ENCODE data around the gene KRT20.

The KRT20 gene

DNA sequence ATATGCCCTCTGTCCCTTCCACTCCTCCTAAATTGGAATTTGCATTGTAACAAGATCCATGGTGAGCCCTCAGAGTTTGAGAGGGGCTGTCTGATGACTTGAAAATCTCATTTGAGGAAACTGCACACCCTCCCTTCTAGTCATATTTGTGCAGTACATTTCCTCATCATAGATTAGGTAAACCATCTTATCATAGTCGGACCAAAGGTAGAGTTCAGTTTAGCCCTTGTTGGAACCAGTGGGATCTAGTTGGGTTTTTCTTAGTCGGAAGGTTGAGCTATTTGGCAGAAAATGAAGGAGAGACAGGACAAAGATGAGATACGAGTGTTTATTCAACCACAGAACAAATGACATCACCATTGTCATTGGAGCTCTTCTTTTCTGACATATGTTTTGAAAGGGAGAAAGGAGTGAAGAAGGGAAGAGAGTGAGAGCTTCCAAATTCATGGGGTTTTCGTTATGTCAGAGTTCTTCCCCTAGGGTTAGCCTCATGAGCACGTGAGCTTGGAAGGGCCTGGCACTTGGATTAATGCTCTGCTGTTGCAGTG lies 15.8 kb upstream of the KRT20 start:
- no peak for DNase-seq (ENCODE audit: low read depth)
- no peak overlapping the region for H3K4me3 ChIP-seq (ENCODE audit: low read length)
- TF ChIP-seq, protein P1, sequence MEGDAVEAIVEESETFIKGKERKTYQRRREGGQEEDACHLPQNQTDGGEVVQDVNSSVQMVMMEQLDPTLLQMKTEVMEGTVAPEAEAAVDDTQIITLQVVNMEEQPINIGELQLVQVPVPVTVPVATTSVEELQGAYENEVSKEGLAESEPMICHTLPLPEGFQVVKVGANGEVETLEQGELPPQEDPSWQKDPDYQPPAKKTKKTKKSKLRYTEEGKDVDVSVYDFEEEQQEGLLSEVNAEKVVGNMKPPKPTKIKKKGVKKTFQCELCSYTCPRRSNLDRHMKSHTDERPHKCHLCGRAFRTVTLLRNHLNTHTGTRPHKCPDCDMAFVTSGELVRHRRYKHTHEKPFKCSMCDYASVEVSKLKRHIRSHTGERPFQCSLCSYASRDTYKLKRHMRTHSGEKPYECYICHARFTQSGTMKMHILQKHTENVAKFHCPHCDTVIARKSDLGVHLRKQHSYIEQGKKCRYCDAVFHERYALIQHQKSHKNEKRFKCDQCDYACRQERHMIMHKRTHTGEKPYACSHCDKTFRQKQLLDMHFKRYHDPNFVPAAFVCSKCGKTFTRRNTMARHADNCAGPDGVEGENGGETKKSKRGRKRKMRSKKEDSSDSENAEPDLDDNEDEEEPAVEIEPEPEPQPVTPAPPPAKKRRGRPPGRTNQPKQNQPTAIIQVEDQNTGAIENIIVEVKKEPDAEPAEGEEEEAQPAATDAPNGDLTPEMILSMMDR (conservative IDR thresholded peaks at IDR 0.05; ENCODE audit: low read depth, low read length), result no peak

DNA sequence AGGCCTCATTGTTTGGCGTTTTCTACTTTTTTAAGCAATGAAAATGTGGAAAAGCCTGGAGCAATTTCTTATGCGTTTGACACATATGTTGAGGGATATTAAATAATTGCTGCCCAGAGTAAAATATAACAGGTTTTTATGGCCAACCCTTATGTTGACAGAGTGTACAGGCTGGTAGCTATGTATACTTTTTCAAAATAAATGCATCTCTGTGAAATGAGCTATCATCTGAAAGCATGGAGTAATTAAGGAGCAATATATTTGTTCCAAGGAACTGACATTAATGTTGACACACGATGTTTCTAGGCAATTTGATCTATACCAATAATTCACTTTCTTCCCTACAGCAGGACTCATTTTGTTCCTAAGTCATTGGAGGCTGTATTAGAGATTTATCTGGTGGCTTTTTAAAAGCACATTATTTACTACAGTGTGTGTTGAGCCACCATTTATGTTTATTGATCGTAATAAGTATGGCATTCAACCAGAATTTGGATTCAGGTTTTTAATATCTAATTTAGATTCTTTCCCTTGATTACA lies 11.9 kb upstream of the KRT20 start:
- TF ChIP-seq, protein P1 (conservative IDR thresholded peaks at IDR 0.05; ENCODE audit: low read depth, low read length), result no peak
- H3K4me3 ChIP-seq (ENCODE audit: low read length), result no peak overlapping the region
- DNase-seq (ENCODE audit: low read depth), result no peak

- TF ChIP-seq, protein P1 (conservative IDR thresholded peaks at IDR 0.05; ENCODE audit: low read depth, low read length), result no peak
- no peak overlapping the region for H3K4me3 ChIP-seq (ENCODE audit: low read length)
- no peak for DNase-seq (ENCODE audit: low read depth)
Observed at GRCh38 chr17:40895106-40895730, 10.2 kb upstream of the KRT20 start.

DNA sequence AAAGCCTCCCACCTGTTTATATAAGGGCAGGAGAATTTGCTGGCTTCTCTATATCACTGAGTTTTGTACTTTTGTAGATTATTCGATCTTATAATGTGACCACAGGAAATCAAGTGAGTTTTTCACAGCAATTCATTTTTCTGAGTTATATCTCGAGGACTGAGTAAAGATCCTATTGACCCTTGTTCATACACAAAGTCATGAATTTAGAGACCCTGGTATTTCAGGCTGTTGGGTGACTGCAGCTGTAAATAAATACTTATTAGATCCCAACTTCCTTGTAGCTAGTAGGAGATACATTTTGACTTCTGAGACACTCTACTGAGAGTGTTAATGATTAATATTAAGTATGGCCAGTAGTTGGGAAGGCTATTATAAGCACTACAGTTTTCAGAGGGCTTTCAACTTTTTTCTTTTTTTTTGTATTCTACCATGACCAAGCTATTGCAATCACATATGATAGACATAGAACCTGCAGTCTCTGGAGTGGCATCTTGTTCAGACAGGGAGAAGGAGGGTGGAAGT lies 3.2 kb upstream of the KRT20 start:
- no peak overlapping the region for H3K4me3 ChIP-seq (ENCODE audit: low read length)
- no peak for DNase-seq (ENCODE audit: low read depth)
- TF ChIP-seq, protein P1 (conservative IDR thresholded peaks at IDR 0.05; ENCODE audit: low read depth, low read length), result no peak

DNA sequence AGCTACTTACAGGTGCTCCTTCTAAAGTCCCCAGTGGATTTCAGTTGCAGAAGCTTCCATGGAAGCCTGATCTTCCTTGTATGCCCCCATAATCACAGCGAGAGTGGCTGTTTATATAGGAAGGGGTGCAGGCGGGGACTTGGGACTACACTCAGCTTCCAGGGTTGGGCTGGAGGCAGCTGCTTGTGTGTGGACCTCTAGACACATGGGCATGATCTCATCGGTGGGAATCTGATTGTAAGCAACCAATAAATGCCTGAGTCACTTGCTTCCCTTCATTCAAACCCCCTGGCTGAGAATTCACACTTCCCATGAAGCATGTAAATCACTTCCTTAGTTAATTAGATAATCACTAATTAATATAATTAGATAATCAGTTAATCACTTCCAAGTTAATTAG lies 1.0 kb upstream of the KRT20 start:
- TF ChIP-seq, protein P1 (conservative IDR thresholded peaks at IDR 0.05; ENCODE audit: low read depth, low read length), result no peak
- no peak for DNase-seq (ENCODE audit: low read depth)

GRCh38 chr17:40883626-40884334 lies 1.3 kb downstream of the KRT20 start:
- TF ChIP-seq, protein P1 (conservative IDR thresholded peaks at IDR 0.05; ENCODE audit: low read depth, low read length), result no peak
- no peak for DNase-seq (ENCODE audit: low read depth)
- H3K4me3 ChIP-seq (ENCODE audit: low read length), result no peak overlapping the region

More for the DNA sequence above, 1.0 kb upstream of the KRT20 start:
- H3K4me3 ChIP-seq (ENCODE audit: low read length), result no peak overlapping the region
